DOHH2 (cell line): Measurements from ENCODE around the gene OR56A4.
"Not testable (repeated sequence)": the region's sequence is repeated elsewhere in the genome, so short reads cannot be mapped to it uniquely, and the experiment has no call there.

Source experiments
- H3F3A ChIP-seq: fragments of 200-600 bp; sonication (generic), shearing (Covaris generic); 2 replicates; pipeline ENCODE4 v1.6.0; 2016; ENCODE audit warnings: antibody characterized with exemption, mild to moderate bottlenecking; ENCODE audit not compliant: control insufficient read depth, insufficient read depth
- H3K27ac ChIP-seq: fragments of 200-600 bp; sonication (generic); 2 replicates; pipeline ENCODE4 v1.5.1; 2014; ENCODE audit warnings: low read depth, mild to moderate bottlenecking, low read length, moderate library complexity
- H3K27me3 ChIP-seq: fragments of 200-600 bp; sonication (generic); 2 replicates; pipeline ENCODE4 v1.6.1; 2014; ENCODE audit warnings: mild to moderate bottlenecking, low read length, mixed read lengths; ENCODE audit not compliant: control insufficient read depth
- H3K36me3 ChIP-seq: fragments of 200-600 bp; sonication (generic); 2 replicates; pipeline ENCODE4 v1.6.1; 2014; ENCODE audit warnings: mild to moderate bottlenecking, low read length, moderate library complexity, mixed read lengths; ENCODE audit not compliant: control insufficient read depth
- H3K4me1 ChIP-seq: fragments of 200-600 bp; sonication (generic); 2 replicates; pipeline ENCODE4 v1.6.1; 2014; ENCODE audit warnings: mild to moderate bottlenecking, low read length, mixed read lengths; ENCODE audit not compliant: control insufficient read depth
- H3K4me2 ChIP-seq: fragments of 200-600 bp; sonication (generic); 2 replicates; pipeline ENCODE4 v1.6.0; 2014; ENCODE audit warnings: mild to moderate bottlenecking, low read length, moderate library complexity
- H3K4me3 ChIP-seq: fragments of 200-600 bp; sonication (generic); 2 replicates; pipeline ENCODE4 v1.5.1; 2014; ENCODE audit warnings: mild to moderate bottlenecking, low read length, mixed read lengths
- H3K79me2 ChIP-seq: fragments of 200-600 bp; sonication (generic); 2 replicates; pipeline ENCODE4 v1.6.1; 2014; ENCODE audit warnings: mild to moderate bottlenecking, low read length, mixed read lengths; ENCODE audit not compliant: control insufficient read depth
- H3K9me2 ChIP-seq: fragments of 200-600 bp; sonication (generic); replicated peaks from 2 replicates; pipeline ENCODE4 v1.6.1; 2014; ENCODE audit warnings: mild to moderate bottlenecking, low read length, mixed read lengths; ENCODE audit not compliant: control insufficient read depth
- H3K9me3 ChIP-seq: fragments of 200-600 bp; sonication (generic); 2 replicates; pipeline ENCODE4 v1.6.1; 2014; ENCODE audit warnings: antibody characterized with exemption, low read length, mixed read lengths; ENCODE audit not compliant: control insufficient read depth, insufficient read depth
- H4K20me1 ChIP-seq: fragments of 200-600 bp; sonication (generic); 2 replicates; pipeline ENCODE4 v1.6.0; 2014; ENCODE audit warnings: low read depth, mild to moderate bottlenecking, antibody characterized with exemption, low read length, moderate library complexity; ENCODE audit not compliant: control insufficient read depth, insufficient read depth
- CTCF ChIP-seq: fragments of 200-600 bp; sonication (generic); IDR thresholded peaks from one replicate; pipeline ENCODE4 v1.5.1; 2014; ENCODE audit warnings: antibody characterized with exemption, mild to moderate bottlenecking, low read depth, low read length; ENCODE audit not compliant: poor library complexity, severe bottlenecking
- EZH2phosphoT487 ChIP-seq: fragments of 200-600 bp; sonication (generic); IDR thresholded peaks from 2 replicates; pipeline ENCODE4 v1.6.1; 2017; ENCODE audit warnings: borderline replicate concordance, mild to moderate bottlenecking, antibody characterized with exemption, low read length, moderate library complexity, mixed read lengths

The OR56A4 gene

GRCh38 chr11:5967708-5968107, 39.0 kb downstream of the OR56A4 start:
- Histone ChIP-seq H3K4me3 (no peak overlapping the region), H3K36me3 (no peaks in the 10 kb centered on the region), H3K79me2 (no peaks in the 10 kb centered on the region), H3K27me3 (no peaks in the 10 kb centered on the region), H3K4me2 (no peak overlapping the region), H3K9me2 (no peaks in the 10 kb centered on the region), H3F3A (no peaks in the 10 kb centered on the region), H3K4me1 (no peaks in the 10 kb centered on the region), H3K27ac (no peak overlapping the region), H4K20me1 (no peaks in the 10 kb centered on the region), H3K9me3 (no peaks in the 10 kb centered on the region)
- TF ChIP-seq EZH2phosphoT487 (no peak), CTCF (no peak)

GRCh38 chr11:5966958-5967357, 39.8 kb downstream of the OR56A4 start:
- no peaks in the 10 kb centered on the region for H3K36me3 ChIP-seq
- TF ChIP-seq EZH2phosphoT487 = no peak
- no peaks in the 10 kb centered on the region for H3K27me3 ChIP-seq
- no peaks in the 10 kb centered on the region for H3F3A ChIP-seq
- no peak overlapping the region for H3K27ac ChIP-seq
- no peak overlapping the region for H3K4me3 ChIP-seq
- H3K79me2 ChIP-seq = no peaks in the 10 kb centered on the region
- H3K9me3 ChIP-seq = no peaks in the 10 kb centered on the region
- H4K20me1 ChIP-seq = no peaks in the 10 kb centered on the region
- H3K4me2 ChIP-seq = no peak overlapping the region
- no peaks in the 10 kb centered on the region for H3K4me1 ChIP-seq
- H3K9me2 ChIP-seq = no peaks in the 10 kb centered on the region

GRCh38 chr11:5960704-5961320, 45.9 kb downstream of the OR56A4 start:
- H3K27ac ChIP-seq, H3K79me2 ChIP-seq, H3K9me3 ChIP-seq, H4K20me1 ChIP-seq, H3K4me3 ChIP-seq, H3K9me2 ChIP-seq, H3K4me2 ChIP-seq, H3K27me3 ChIP-seq, H3K36me3 ChIP-seq, H3K4me1 ChIP-seq, H3F3A ChIP-seq: not testable (repeated sequence)

- Histone ChIP-seq H3F3A (no peaks in the 10 kb centered on the region), H3K36me3 (no peaks in the 10 kb centered on the region), H3K4me1 (no peaks in the 10 kb centered on the region), H3K4me3 (no peak overlapping the region), H3K9me2 (no peaks in the 10 kb centered on the region), H3K27me3 (0 out of 2 replicates have a peak, but pooled peaks cover 3% of the 10 kb centered on the region), H4K20me1 (no peaks in the 10 kb centered on the region), H3K9me3 (no peaks in the 10 kb centered on the region), H3K4me2 (no peak overlapping the region), H3K27ac (no peak overlapping the region), H3K79me2 (no peaks in the 10 kb centered on the region)
- TF ChIP-seq EZH2phosphoT487 (no peak), CTCF (no peak)
Measured at GRCh38 chr11:5955586-5955985, 51.2 kb downstream of the OR56A4 start.
